Glutamatergic neuron (in vitro differentiated cells): ENCODE data around the gene EXT2. TPM values are rescaled to one million over a fixed set of nuclear protein-coding genes. Genes with fewer than 3 reads are reported as not detected.

Experiments
- DNase-seq: peaks from one replicate; pipeline ENCODE4 v3.0.0; 2022
- H3K27ac Mint-ChIP-seq: one replicate; pipeline ENCODE4 v1.8.0; 2020; ENCODE audit warnings: mild to moderate bottlenecking, mixed read lengths, inconsistent platforms; ENCODE audit not compliant: unreplicated experiment
- H3K27me3 Mint-ChIP-seq: one replicate; pipeline ENCODE4 v1.8.0; 2020; ENCODE audit warnings: mild to moderate bottlenecking, moderate library complexity, mixed read lengths, inconsistent platforms; ENCODE audit not compliant: unreplicated experiment
- H3K36me3 Mint-ChIP-seq: one replicate; pipeline ENCODE4 v1.8.0; 2020; ENCODE audit warnings: mild to moderate bottlenecking, mixed read lengths, inconsistent platforms; ENCODE audit not compliant: unreplicated experiment
- H3K4me1 Mint-ChIP-seq: one replicate; pipeline ENCODE4 v1.8.0; 2020; ENCODE audit warnings: mild to moderate bottlenecking, low read depth, mixed read lengths, inconsistent platforms; ENCODE audit not compliant: unreplicated experiment
- H3K4me3 Mint-ChIP-seq: one replicate; pipeline ENCODE4 v1.8.0; 2020; ENCODE audit warnings: mild to moderate bottlenecking, mixed read lengths, inconsistent platforms; ENCODE audit not compliant: unreplicated experiment
- H3K9me3 Mint-ChIP-seq: one replicate; pipeline ENCODE4 v1.8.0; 2020; ENCODE audit warnings: mild to moderate bottlenecking, moderate library complexity, mixed read lengths, inconsistent platforms; ENCODE audit not compliant: unreplicated experiment
- CTCF ChIP-seq: fragments of 200-600 bp; sonication (generic); IDR thresholded peaks from one replicate; pipeline ENCODE4 v1.5.0; 2021; ENCODE audit not compliant: partially characterized antibody, unreplicated experiment
- total RNA-seq: library from RNA; stranded (reverse); fragmentation: NEBNext Ultra II Directional; extraction: Animal tissue kit (Norgen Biotek cat#: 25700); gene quantifications from one replicate; pipeline ENCODE4 v1.2.1, GENCODE V29; 2021; ENCODE audit not compliant: unreplicated experiment

EXT2 gene
- total RNA-seq, 1 donor from 2014 or later = 46.3 TPM

GRCh38 chr11:44158384-44158783 is 62.9 kb downstream of the EXT2 start:
- TF ChIP-seq CTCF = no peak
- Mint-ChIP-seq H3K4me3 (no peak overlapping the region), H3K9me3 (peaks cover 4% of the 10 kb centered on the region), H3K27ac (no peak overlapping the region), H3K4me1 (peaks cover 5% of the 10 kb centered on the region), H3K36me3 (peaks cover 4% of the 10 kb centered on the region), H3K27me3 (peaks cover 2% of the 10 kb centered on the region)
- DNase-seq = no peak

GRCh38 chr11:44159848-44160721 is 64.6 kb downstream of the EXT2 start:
- Mint-ChIP-seq H3K9me3 (peaks cover 4% of the 10 kb centered on the region), H3K27me3 (peaks cover 2% of the 10 kb centered on the region), H3K36me3 (peaks cover 4% of the 10 kb centered on the region), H3K4me1 (peaks cover 5% of the 10 kb centered on the region), H3K4me3 (no peak overlapping the region), H3K27ac (no peak overlapping the region)
- TF ChIP-seq CTCF = no peak
- no peak for DNase-seq

GRCh38 chr11:44162004-44162403 is 66.5 kb downstream of the EXT2 start:
- Mint-ChIP-seq H3K4me1 (peaks cover 5% of the 10 kb centered on the region), H3K4me3 (no peak overlapping the region), H3K36me3 (peaks cover 4% of the 10 kb centered on the region), H3K27ac (no peak overlapping the region), H3K9me3 (peaks cover 4% of the 10 kb centered on the region), H3K27me3 (peaks cover 2% of the 10 kb centered on the region)
- no peak for TF ChIP-seq CTCF
- DNase-seq = no peak

GRCh38 chr11:44162662-44163061 is 67.2 kb downstream of the EXT2 start:
- H3K27me3 Mint-ChIP-seq = peaks cover 2% of the 10 kb centered on the region
- no peak overlapping the region for H3K27ac Mint-ChIP-seq
- no peak for TF ChIP-seq CTCF
- DNase-seq = no peak
- H3K9me3 Mint-ChIP-seq = peaks cover 4% of the 10 kb centered on the region
- H3K4me3 Mint-ChIP-seq = no peak overlapping the region
- H3K36me3 Mint-ChIP-seq = peaks cover 4% of the 10 kb centered on the region
- peaks cover 5% of the 10 kb centered on the region for H3K4me1 Mint-ChIP-seq

GRCh38 chr11:44165432-44165831 is 70.0 kb downstream of the EXT2 start:
- no peaks in the 10 kb centered on the region for H3K36me3 Mint-ChIP-seq
- H3K27ac Mint-ChIP-seq = no peak overlapping the region
- no peak for TF ChIP-seq CTCF
- DNase-seq = no peak
- peaks cover 2% of the 10 kb centered on the region for H3K27me3 Mint-ChIP-seq
- H3K4me3 Mint-ChIP-seq = no peak overlapping the region
- H3K4me1 Mint-ChIP-seq = peaks cover 2% of the 10 kb centered on the region
- H3K9me3 Mint-ChIP-seq = no peaks in the 10 kb centered on the region
